HCT116 (cell line): ENCODE measurements around the gene MUC22. TPM values are rescaled to one million over a fixed set of nuclear protein-coding genes. Genes with fewer than 3 reads are reported as not detected.

Experiments
- ATAC-seq: fragments of 200-7000 bp; cut with Tn5 transposase; 2 replicates; pipeline ENCODE4 v1.9.1; 2020; ENCODE audit warnings: mild to moderate bottlenecking, moderate library complexity
- BruUV-seq: library from RNA; stranded (reverse); fragments of 400-500 nt; replicated peaks from 2 replicates; lab custom pipeline; 2021; lab: Mats Ljungman, UMichigan
- CTCF ChIA-PET: fragments of 300-600 bp; sonication (Branson Sonifier 250); formaldehyde crosslinking; loops from one replicate; lab custom pipeline; 2021; ENCODE audit warnings: antibody characterized with exemption; lab: Charles Lee
- POLR2A ChIA-PET: fragments of 300-600, 350-600 bp; sonication (Branson Sonifier 250); formaldehyde crosslinking; loops from one replicate; lab custom pipeline; 2021; ENCODE audit warnings: antibody characterized with exemption; lab: Charles Lee
- RAD21 ChIA-PET, 2 experiments: fragments of 300-600 bp; sonication (Branson Sonifier 250); formaldehyde crosslinking; loops; one replicate each; lab custom pipeline; 2023; ENCODE audit warnings: low total read pairs in 2 of 2; ENCODE audit not compliant: uncharacterized antibody in 2 of 2, unreplicated experiment in 2 of 2, low non-redundant PET in 1 of 2; lab: Charles Lee
- DNase-seq: peaks from one replicate; pipeline ENCODE4 v3.0.0-alpha.2; 2010; ENCODE audit warnings: low read depth, low spot score
- H2AFZ ChIP-seq: fragments of 200-600 bp; shearing (Covaris generic), sonication (generic); 2 replicates; pipeline ENCODE4 v1.6.1; 2017; ENCODE audit warnings: low read depth, mixed run types, mixed read lengths, antibody characterized with exemption, low read length; ENCODE audit not compliant: poor library complexity, severe bottlenecking
- H3K27ac ChIP-seq: 2 replicates; pipeline ENCODE4 v1.5.1; 2012; ENCODE audit warnings: low read depth, low read length
- H3K27me3 ChIP-seq: fragments of 200-600 bp; sonication (generic); 2 replicates; pipeline ENCODE4 v1.6.1; 2016; ENCODE audit warnings: mixed run types, low read length, mixed read lengths; ENCODE audit not compliant: insufficient read depth
- H3K36me3 ChIP-seq, 2 experiments: fragments of 200-500 bp in 1 of 2; fragments of 200-600 bp in 1 of 2; sonication (Bioruptor generic) in 1 of 2; sonication (generic) in 1 of 2; 2 replicates each; pipeline versions ENCODE4 v1.5.1 to v1.6.1; 2014 to 2016; ENCODE audit warnings: low read length in 2 of 2, inconsistent platforms in 1 of 2, mixed read lengths in 1 of 2, mixed run types in 1 of 2; ENCODE audit not compliant: insufficient read depth in 2 of 2, control insufficient read depth in 1 of 2
- H3K4me1 ChIP-seq, 2 experiments: fragments of 200-600 bp in 1 of 2; sonication (generic) in 1 of 2; 2 replicates each; pipeline versions ENCODE4 v1.5.1 to v1.6.1; 2012 to 2017; ENCODE audit warnings: low read length in 2 of 2, inconsistent platforms in 1 of 2, mild to moderate bottlenecking in 1 of 2, mixed read lengths in 1 of 2, mixed run types in 1 of 2, moderate library complexity in 1 of 2; ENCODE audit not compliant: insufficient read depth in 2 of 2, control insufficient read depth in 1 of 2
- H3K4me2 ChIP-seq: fragments of 200-600 bp; sonication (generic); 2 replicates; pipeline ENCODE4 v1.6.1; 2017; ENCODE audit warnings: mixed run types, low read length, mixed read lengths
- H3K4me3 ChIP-seq, 2 experiments: fragments of 200-600 bp in 1 of 2; sonication (generic) in 1 of 2; replicated peaks in 1 of 2; 2 replicates each; pipeline ENCODE4 v1.5.1; 2011 to 2016; ENCODE audit warnings: low read length in 2 of 2, control low read depth in 1 of 2, low read depth in 1 of 2, mild to moderate bottlenecking in 1 of 2, mixed read lengths in 1 of 2, mixed run types in 1 of 2
- H3K79me2 ChIP-seq: fragments of 200-600 bp; sonication (generic); 2 replicates; pipeline ENCODE4 v1.6.1; 2017; ENCODE audit warnings: mild to moderate bottlenecking, mixed run types, low read length, moderate library complexity, mixed read lengths; ENCODE audit not compliant: insufficient read depth
- H3K9ac ChIP-seq: fragments of 200-600 bp; sonication (generic); 2 replicates; pipeline ENCODE4 v1.6.1; 2016; ENCODE audit warnings: low read length, mixed read lengths
- H3K9me2 ChIP-seq: fragments of 200-600 bp; sonication (generic), shearing (Covaris generic); 2 replicates; pipeline ENCODE4 v1.6.1; 2017; ENCODE audit warnings: mixed run types, mild to moderate bottlenecking, moderate library complexity; ENCODE audit not compliant: insufficient read depth
- H3K9me3 ChIP-seq, 2 experiments: fragments of 200-500 bp in 1 of 2; fragments of 200-600 bp in 1 of 2; sonication (Bioruptor generic) in 1 of 2; sonication (generic) in 1 of 2; 2 replicates each; pipeline ENCODE4 v1.6.1; 2014 to 2017; ENCODE audit warnings: low read length in 2 of 2, mixed read lengths in 2 of 2, inconsistent platforms in 1 of 2, low read depth in 1 of 2, mild to moderate bottlenecking in 1 of 2, mixed run types in 1 of 2, moderate library complexity in 1 of 2; ENCODE audit not compliant: control insufficient read depth in 1 of 2, insufficient read depth in 1 of 2
- H4K20me1 ChIP-seq: fragments of 200-600 bp; sonication (generic), shearing (Covaris generic); 2 replicates; pipeline ENCODE4 v1.6.1; 2017; ENCODE audit warnings: mixed run types, mild to moderate bottlenecking, moderate library complexity; ENCODE audit not compliant: insufficient read depth
- ELF1 ChIP-seq: IDR thresholded peaks from 2 replicates; pipeline ENCODE4 v1.6.1; 2012; ENCODE audit warnings: low read depth, borderline replicate concordance
- EZH2phosphoT487 ChIP-seq: fragments of 200-600 bp; IDR thresholded peaks from 2 replicates; pipeline ENCODE4 v1.6.1; 2018; ENCODE audit warnings: antibody characterized with exemption, borderline replicate concordance
- FOSL1 ChIP-seq: IDR thresholded peaks from 2 replicates; pipeline ENCODE4 v1.6.1; 2012; ENCODE audit warnings: low read depth
- POLR2A ChIP-seq: IDR thresholded peaks from 2 replicates; pipeline ENCODE4 v1.7.0; 2011; ENCODE audit warnings: borderline replicate concordance; ENCODE audit not compliant: insufficient read depth, insufficient read length; ENCODE audit errors: extremely low read depth
- RAD21 ChIP-seq: IDR thresholded peaks from 2 replicates; pipeline ENCODE4 v1.6.1; 2012; ENCODE audit warnings: low read depth, mild to moderate bottlenecking
- SP1 ChIP-seq: IDR thresholded peaks from 2 replicates; pipeline ENCODE4 v1.6.1; 2012; ENCODE audit warnings: low read depth
- SRF ChIP-seq: IDR thresholded peaks from 2 replicates; pipeline ENCODE4 v1.6.1; 2012; ENCODE audit warnings: low read depth
- intact Hi-C: fragments of 100-400 bp; cut with micrococcal nuclease; formaldehyde crosslinking; loops from 2 replicates; pipeline ENCODE4 v1.10.0; 2022
- total RNA-seq: library from RNA; stranded (reverse); gene quantifications from one replicate; pipeline ENCODE4 v1.2.1, GENCODE V29; 2021; ENCODE audit not compliant: unreplicated experiment
- TF ChIP-seq, protein P1 (sequence below), 3 experiments: fragments of 200-600 bp in 1 of 3; sonication (generic) in 1 of 3; IDR thresholded peaks in 2 of 3; conservative IDR thresholded peaks in 1 of 3; 2 replicates each; pipeline ENCODE4 v1.5.1; 2012 to 2017; ENCODE audit warnings: low read depth in 2 of 3, low read length in 2 of 3, antibody characterized with exemption in 1 of 3, borderline replicate concordance in 1 of 3, control low read depth in 1 of 3, mild to moderate bottlenecking in 1 of 3, mixed read lengths in 1 of 3, mixed run types in 1 of 3, moderate library complexity in 1 of 3; ENCODE audit not compliant: insufficient read depth in 1 of 3
- TF ChIP-seq, protein P2 (sequence below): IDR thresholded peaks from 2 replicates; pipeline ENCODE4 v1.6.1; 2012; ENCODE audit warnings: low read depth
- TF ChIP-seq, protein P3 (sequence below): IDR thresholded peaks from 2 replicates; pipeline ENCODE4 v1.6.1; 2012

MUC22 gene
- total RNA-seq, 1 experiment from 2014 or later, result not detected

DNA sequence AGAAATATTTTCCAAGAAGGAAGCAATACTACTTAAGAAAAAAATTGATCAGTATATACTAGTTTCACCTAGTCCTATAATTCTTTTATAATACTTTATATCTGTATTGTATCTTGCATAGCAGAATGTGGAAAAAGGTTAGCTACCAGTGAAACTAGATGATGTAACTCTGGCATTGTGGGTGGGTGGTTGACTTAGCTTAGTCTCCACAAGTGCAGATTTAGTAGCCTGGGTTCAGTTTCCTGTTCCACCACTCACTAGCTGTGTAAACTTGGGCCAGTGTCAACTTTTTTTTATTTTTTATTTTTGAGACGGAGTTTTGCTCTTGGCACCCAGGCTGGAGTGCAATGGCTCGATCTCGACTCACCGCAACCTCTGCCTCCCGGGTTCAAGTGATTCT lies 24.8 kb upstream of the MUC22 start:
- intact Hi-C loops, result no loop called here
- POLR2A ChIA-PET, result no interaction called here
- TF ChIP-seq FOSL1 (no peak), SP1 (no peak), RAD21 (no peak), EZH2phosphoT487 (no peak), POLR2A (no peak), SRF (no peak), ELF1 (no peak)
- TF ChIP-seq, protein P1, sequence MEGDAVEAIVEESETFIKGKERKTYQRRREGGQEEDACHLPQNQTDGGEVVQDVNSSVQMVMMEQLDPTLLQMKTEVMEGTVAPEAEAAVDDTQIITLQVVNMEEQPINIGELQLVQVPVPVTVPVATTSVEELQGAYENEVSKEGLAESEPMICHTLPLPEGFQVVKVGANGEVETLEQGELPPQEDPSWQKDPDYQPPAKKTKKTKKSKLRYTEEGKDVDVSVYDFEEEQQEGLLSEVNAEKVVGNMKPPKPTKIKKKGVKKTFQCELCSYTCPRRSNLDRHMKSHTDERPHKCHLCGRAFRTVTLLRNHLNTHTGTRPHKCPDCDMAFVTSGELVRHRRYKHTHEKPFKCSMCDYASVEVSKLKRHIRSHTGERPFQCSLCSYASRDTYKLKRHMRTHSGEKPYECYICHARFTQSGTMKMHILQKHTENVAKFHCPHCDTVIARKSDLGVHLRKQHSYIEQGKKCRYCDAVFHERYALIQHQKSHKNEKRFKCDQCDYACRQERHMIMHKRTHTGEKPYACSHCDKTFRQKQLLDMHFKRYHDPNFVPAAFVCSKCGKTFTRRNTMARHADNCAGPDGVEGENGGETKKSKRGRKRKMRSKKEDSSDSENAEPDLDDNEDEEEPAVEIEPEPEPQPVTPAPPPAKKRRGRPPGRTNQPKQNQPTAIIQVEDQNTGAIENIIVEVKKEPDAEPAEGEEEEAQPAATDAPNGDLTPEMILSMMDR (IDR thresholded peaks at IDR 0.05 in 2 of 3, conservative IDR thresholded peaks at IDR 0.05 in 1 of 3; ENCODE audit: borderline replicate concordance in 1 of 3, insufficient read depth in 1 of 3, low read depth in 2 of 3, low read length in 2 of 3), result no peak
- TF ChIP-seq, protein P2, sequence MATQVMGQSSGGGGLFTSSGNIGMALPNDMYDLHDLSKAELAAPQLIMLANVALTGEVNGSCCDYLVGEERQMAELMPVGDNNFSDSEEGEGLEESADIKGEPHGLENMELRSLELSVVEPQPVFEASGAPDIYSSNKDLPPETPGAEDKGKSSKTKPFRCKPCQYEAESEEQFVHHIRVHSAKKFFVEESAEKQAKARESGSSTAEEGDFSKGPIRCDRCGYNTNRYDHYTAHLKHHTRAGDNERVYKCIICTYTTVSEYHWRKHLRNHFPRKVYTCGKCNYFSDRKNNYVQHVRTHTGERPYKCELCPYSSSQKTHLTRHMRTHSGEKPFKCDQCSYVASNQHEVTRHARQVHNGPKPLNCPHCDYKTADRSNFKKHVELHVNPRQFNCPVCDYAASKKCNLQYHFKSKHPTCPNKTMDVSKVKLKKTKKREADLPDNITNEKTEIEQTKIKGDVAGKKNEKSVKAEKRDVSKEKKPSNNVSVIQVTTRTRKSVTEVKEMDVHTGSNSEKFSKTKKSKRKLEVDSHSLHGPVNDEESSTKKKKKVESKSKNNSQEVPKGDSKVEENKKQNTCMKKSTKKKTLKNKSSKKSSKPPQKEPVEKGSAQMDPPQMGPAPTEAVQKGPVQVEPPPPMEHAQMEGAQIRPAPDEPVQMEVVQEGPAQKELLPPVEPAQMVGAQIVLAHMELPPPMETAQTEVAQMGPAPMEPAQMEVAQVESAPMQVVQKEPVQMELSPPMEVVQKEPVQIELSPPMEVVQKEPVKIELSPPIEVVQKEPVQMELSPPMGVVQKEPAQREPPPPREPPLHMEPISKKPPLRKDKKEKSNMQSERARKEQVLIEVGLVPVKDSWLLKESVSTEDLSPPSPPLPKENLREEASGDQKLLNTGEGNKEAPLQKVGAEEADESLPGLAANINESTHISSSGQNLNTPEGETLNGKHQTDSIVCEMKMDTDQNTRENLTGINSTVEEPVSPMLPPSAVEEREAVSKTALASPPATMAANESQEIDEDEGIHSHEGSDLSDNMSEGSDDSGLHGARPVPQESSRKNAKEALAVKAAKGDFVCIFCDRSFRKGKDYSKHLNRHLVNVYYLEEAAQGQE, result no peak
- TF ChIP-seq, protein P3, sequence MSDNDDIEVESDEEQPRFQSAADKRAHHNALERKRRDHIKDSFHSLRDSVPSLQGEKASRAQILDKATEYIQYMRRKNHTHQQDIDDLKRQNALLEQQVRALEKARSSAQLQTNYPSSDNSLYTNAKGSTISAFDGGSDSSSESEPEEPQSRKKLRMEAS, result no peak
- RAD21 ChIA-PET, result no interaction called here
- no peaks in the 10 kb centered on the region for H3K27me3 ChIP-seq
- H3K4me3 ChIP-seq, result no peak overlapping the region
- H3K27ac ChIP-seq, result no peak overlapping the region
- H3K4me2 ChIP-seq, result no peak overlapping the region
- CTCF ChIA-PET, result no interaction called here
- no peaks in the 10 kb centered on the region for H4K20me1 ChIP-seq
- no peak for ATAC-seq
- no peaks in the 10 kb centered on the region for H3K79me2 ChIP-seq
- peaks cover 8 to 9% of the 10 kb centered on the region in 2 experiments; a peak in 3 of 4 replicates for H3K4me1 ChIP-seq
- H3K36me3 ChIP-seq, result no peaks in the 10 kb centered on the region
- no peaks in the 10 kb centered on the region for H3K9me3 ChIP-seq
- no peak for DNase-seq
- BruUV-seq, result no TSS peak
- no peaks in the 10 kb centered on the region for H3K9me2 ChIP-seq
- no peak overlapping the region for H2AFZ ChIP-seq
- H3K9ac ChIP-seq, result no peak overlapping the region
